ENCODE results near the gene TYMS.

GRCh38 chr18:682833-683232, 25.4 kb downstream of the TYMS start:
- TF ChIP-seq CTCF (IDR thresholded peaks at IDR 0.05 in 4 of 5, conservative IDR thresholded peaks at IDR 0.05 in 1 of 5) (no peak), POLR2A (IDR thresholded peaks at IDR 0.05) (no peak)
